ENCODE data around the gene GPR55. TPM values are rescaled to one million over a fixed set of nuclear protein-coding genes. Genes with fewer than 3 reads are reported as not detected.

Gene GPR55
- total RNA-seq, 1 donor from 2014 or later: not detected

GRCh38 chr2:230930149-230930780 is 5.2 kb upstream of the GPR55 start:
- no peak overlapping the region for H3K4me3 Mint-ChIP-seq
- H3K9me3 Mint-ChIP-seq: peaks cover under 1% of the 10 kb centered on the region
- H3K4me1 Mint-ChIP-seq: peaks cover 8% of the 10 kb centered on the region
- no peak for DNase-seq (ENCODE audit: low spot score in 2 of 2, unreplicated experiment in 2 of 2)
- H3K27me3 Mint-ChIP-seq (ENCODE audit: low read depth): no peaks in the 10 kb centered on the region
- H3K27ac Mint-ChIP-seq: no peak overlapping the region
- no peaks in the 10 kb centered on the region for H3K36me3 Mint-ChIP-seq
- TF ChIP-seq CTCF (IDR thresholded peaks at IDR 0.05; ENCODE audit: unreplicated experiment): no peak

GRCh38 chr2:230929381-230930148 is 4.5 kb upstream of the GPR55 start:
- no peak overlapping the region for H3K4me3 Mint-ChIP-seq
- H3K4me1 Mint-ChIP-seq: peaks cover 9% of the 10 kb centered on the region
- no peaks in the 10 kb centered on the region for H3K27me3 Mint-ChIP-seq (ENCODE audit: low read depth)
- H3K27ac Mint-ChIP-seq: no peak overlapping the region
- H3K9me3 Mint-ChIP-seq: no peaks in the 10 kb centered on the region
- no peaks in the 10 kb centered on the region for H3K36me3 Mint-ChIP-seq
- DNase-seq (ENCODE audit: low spot score in 2 of 2, unreplicated experiment in 2 of 2): no peak
- TF ChIP-seq CTCF (IDR thresholded peaks at IDR 0.05; ENCODE audit: unreplicated experiment): no peak

GRCh38 chr2:230928701-230929380 is 3.8 kb upstream of the GPR55 start:
- DNase-seq (ENCODE audit: low spot score in 2 of 2, unreplicated experiment in 2 of 2): no peak
- TF ChIP-seq CTCF (IDR thresholded peaks at IDR 0.05; ENCODE audit: unreplicated experiment): no peak
- no peaks in the 10 kb centered on the region for H3K9me3 Mint-ChIP-seq
- no peak overlapping the region for H3K27ac Mint-ChIP-seq
- H3K36me3 Mint-ChIP-seq: no peaks in the 10 kb centered on the region
- no peak overlapping the region for H3K4me3 Mint-ChIP-seq
- peaks cover 1% of the 10 kb centered on the region for H3K27me3 Mint-ChIP-seq (ENCODE audit: low read depth)
- H3K4me1 Mint-ChIP-seq: peaks cover 9% of the 10 kb centered on the region

GRCh38 chr2:230927711-230928341 is 2.8 kb upstream of the GPR55 start:
- no peak for DNase-seq (ENCODE audit: low spot score in 2 of 2, unreplicated experiment in 2 of 2)
- H3K27me3 Mint-ChIP-seq (ENCODE audit: low read depth): peaks cover 2% of the 10 kb centered on the region
- no peak overlapping the region for H3K27ac Mint-ChIP-seq
- TF ChIP-seq CTCF (IDR thresholded peaks at IDR 0.05; ENCODE audit: unreplicated experiment): no peak
- H3K36me3 Mint-ChIP-seq: no peaks in the 10 kb centered on the region
- no peak overlapping the region for H3K4me3 Mint-ChIP-seq
- no peaks in the 10 kb centered on the region for H3K9me3 Mint-ChIP-seq
- peaks cover 9% of the 10 kb centered on the region for H3K4me1 Mint-ChIP-seq

- H3K4me3 Mint-ChIP-seq: no peak overlapping the region
- DNase-seq (ENCODE audit: low spot score in 2 of 2, unreplicated experiment in 2 of 2): no peak
These were observed 1.1 kb upstream of the GPR55 start for GRCh38 chr2:230925879-230926765.

More at GRCh38 chr2:230925879-230926765, 1.1 kb upstream of the GPR55 start:
- TF ChIP-seq CTCF (IDR thresholded peaks at IDR 0.05; ENCODE audit: unreplicated experiment): no peak
- peaks cover 4% of the 10 kb centered on the region for H3K4me1 Mint-ChIP-seq
- H3K27ac Mint-ChIP-seq: no peak overlapping the region
- H3K9me3 Mint-ChIP-seq: no peaks in the 10 kb centered on the region
- H3K27me3 Mint-ChIP-seq (ENCODE audit: low read depth): peaks cover 2% of the 10 kb centered on the region
- no peaks in the 10 kb centered on the region for H3K36me3 Mint-ChIP-seq

All from mesothelial cell of epicardium (in vitro differentiated cells).